Suprapubic skin (tissue), 4 donors: ENCODE data around the gene BAIAP2.

Source experiments
- POLR2A ChIP-seq, 2 donors: fragments of 450-650 bp; IDR thresholded peaks; one replicate each; pipeline ENCODE4 v1.6.1; 2017; ENCODE audit warnings: antibody characterized with exemption in 2 of 2, mild to moderate bottlenecking in 2 of 2, moderate library complexity in 2 of 2
- POLR2AphosphoS5 ChIP-seq, 3 donors: sonication (generic); formaldehyde crosslinking; IDR thresholded peaks; one replicate each; pipeline ENCODE4 v1.6.1; 2017; ENCODE audit warnings: antibody characterized with exemption in 3 of 3
- TF ChIP-seq, protein P1 (sequence below), 2 donors: fragments of 200-600 bp in 1 of 2; fragments of 450-650 bp in 1 of 2; sonication (generic) in 1 of 2; IDR thresholded peaks; one replicate each; pipeline ENCODE4 v1.5.1; 2016 to 2019; ENCODE audit warnings: antibody characterized with exemption in 2 of 2, mild to moderate bottlenecking in 1 of 2, moderate library complexity in 1 of 2

DNA sequence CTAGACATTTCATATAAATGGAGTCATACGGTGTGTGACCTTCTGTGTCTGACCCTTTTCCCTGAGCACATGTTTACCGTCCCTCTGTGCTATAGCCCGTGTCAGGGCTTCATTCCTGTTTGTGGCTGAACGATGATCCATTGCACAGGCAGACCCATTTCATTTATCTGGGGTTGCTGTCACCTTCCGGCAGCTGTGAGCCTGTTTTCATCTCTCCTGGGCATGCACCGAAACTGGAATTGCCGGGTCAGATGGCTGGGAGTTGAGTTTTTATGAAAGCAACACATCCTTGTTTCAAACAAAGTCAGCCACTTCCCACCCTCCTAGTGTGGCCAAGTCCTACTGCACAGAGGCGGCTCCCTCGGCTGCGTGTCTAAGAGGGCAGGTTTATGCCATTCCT lies 25.5 kb downstream of the BAIAP2 start:
- no peak for TF ChIP-seq POLR2A (IDR thresholded peaks at IDR 0.05)
- TF ChIP-seq, protein P1, sequence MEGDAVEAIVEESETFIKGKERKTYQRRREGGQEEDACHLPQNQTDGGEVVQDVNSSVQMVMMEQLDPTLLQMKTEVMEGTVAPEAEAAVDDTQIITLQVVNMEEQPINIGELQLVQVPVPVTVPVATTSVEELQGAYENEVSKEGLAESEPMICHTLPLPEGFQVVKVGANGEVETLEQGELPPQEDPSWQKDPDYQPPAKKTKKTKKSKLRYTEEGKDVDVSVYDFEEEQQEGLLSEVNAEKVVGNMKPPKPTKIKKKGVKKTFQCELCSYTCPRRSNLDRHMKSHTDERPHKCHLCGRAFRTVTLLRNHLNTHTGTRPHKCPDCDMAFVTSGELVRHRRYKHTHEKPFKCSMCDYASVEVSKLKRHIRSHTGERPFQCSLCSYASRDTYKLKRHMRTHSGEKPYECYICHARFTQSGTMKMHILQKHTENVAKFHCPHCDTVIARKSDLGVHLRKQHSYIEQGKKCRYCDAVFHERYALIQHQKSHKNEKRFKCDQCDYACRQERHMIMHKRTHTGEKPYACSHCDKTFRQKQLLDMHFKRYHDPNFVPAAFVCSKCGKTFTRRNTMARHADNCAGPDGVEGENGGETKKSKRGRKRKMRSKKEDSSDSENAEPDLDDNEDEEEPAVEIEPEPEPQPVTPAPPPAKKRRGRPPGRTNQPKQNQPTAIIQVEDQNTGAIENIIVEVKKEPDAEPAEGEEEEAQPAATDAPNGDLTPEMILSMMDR (IDR thresholded peaks at IDR 0.05), result no peak
- TF ChIP-seq POLR2AphosphoS5 (IDR thresholded peaks at IDR 0.05), result no peak
